Measurements from ENCODE around the gene COG5. TPM values are rescaled to one million over a fixed set of nuclear protein-coding genes. Genes with fewer than 3 reads are reported as not detected.
A peak's percentile ranks its signal among the peaks of the same experiment; 100 is the strongest.

COG5 gene
- total and polyA plus RNA-seq, 9 of the 15 experiments (the other 6 are each of a cell fraction or from before 2014, with no cell fraction given), result 15.3 to 75.1 (median 56.4) TPM

- no peak overlapping the region for H3K4me2 ChIP-seq (ENCODE audit: insufficient read depth, low read length)
- intact Hi-C loops (cut with micrococcal nuclease), result no loop called here
- H3K27me3 ChIP-seq (ENCODE audit: control insufficient read depth in 2 of 2, insufficient read depth in 2 of 2, low read length in 2 of 2), result no peaks in the 10 kb centered on the region
- no peaks in the 10 kb centered on the region for H3K36me3 ChIP-seq (ENCODE audit: control insufficient read depth, insufficient read depth, low read length)
- 0 out of 4 replicates have a peak overlapping the region, but pooled peaks of 1 of the 2 experiments have one; percentile 10 for H3K9ac ChIP-seq (ENCODE audit: insufficient read depth in 1 of 2, low read depth in 2 of 2, low read length in 2 of 2)
- ChIA-PET CTCF (ENCODE audit: low intra/inter-chr PET ratio) (no interaction called here), POLR2A (interaction anchor here (1.0 kb wide), 1 partner anchor 12 kb away, joined by 5 read pairs; no protein-coding TSS in a partner anchor)
- no peaks in the 10 kb centered on the region for H3K79me2 ChIP-seq (ENCODE audit: control insufficient read depth, insufficient read depth, low read length)
- no peaks in the 10 kb centered on the region for H4K20me1 ChIP-seq (replicated peaks; ENCODE audit: control insufficient read depth, insufficient read depth, low read length)
- H3K4me1 ChIP-seq (replicated peaks in 1 of 2; ENCODE audit: control insufficient read depth in 2 of 2, insufficient read depth in 2 of 2, low read length in 2 of 2), result peaks cover 4 to 9% of the 10 kb centered on the region in 2 experiments; a peak in 3 of 5 replicates
- H3K27ac ChIP-seq (ENCODE audit: extremely low read depth, low read depth, low read length), result no peak overlapping the region
- H3K9me3 ChIP-seq (replicated peaks; ENCODE audit: control insufficient read depth, insufficient read depth, low read depth, low read length), result no peaks in the 10 kb centered on the region
- no peak overlapping the region for H2AFZ ChIP-seq (ENCODE audit: low read depth, low read length)
- no peak overlapping the region for H3K4me3 ChIP-seq
- WGBS (ENCODE audit: insufficient coverage, low coverage, missing lambda C conversion rate), result 21% methylated on average over 4 of the region's 4 CpGs
- ATAC-seq (no peak; the same call in 2 of the 3 replicates), DNase-seq (ENCODE audit: extremely low read depth in 1 of 4, low spot score in 3 of 4) (no peak), FAIRE-seq (no peak)
- BruUV-seq (replicated peaks), result no TSS peak
- TF ChIP-seq ZNF699 (CRISPR knock-in tag; IDR thresholded peaks at IDR 0.05; ENCODE audit: insufficient replicate concordance) (no peak), SMARCA4 (IDR thresholded peaks at IDR 0.05) (0 out of 2 replicates have a peak, but pooled peaks have one; percentile 13), ARID1B (IDR thresholded peaks at IDR 0.05) (0 out of 2 replicates have a peak, but pooled peaks have one; percentile 30), FOXP4 (CRISPR knock-in tag; IDR thresholded peaks at IDR 0.05; ENCODE audit: borderline replicate concordance) (no peak), FOSL1 (tag; conservative IDR thresholded peaks at IDR 0.05) (peak; percentile 44; the same call in 1 of the 2 replicates), ZKSCAN1 (IDR thresholded peaks at IDR 0.05; ENCODE audit: low read depth, low read length) (no peak), DPF2 (IDR thresholded peaks at IDR 0.05) (peak; percentile 50; the same call in 1 of the 2 replicates), BACH1 (tag; IDR thresholded peaks at IDR 0.05) (no peak), SMARCE1 (IDR thresholded peaks at IDR 0.05) (0 out of 2 replicates have a peak, but pooled peaks have one; percentile 37)
- H3K9me1 ChIP-seq (ENCODE audit: control insufficient read depth, insufficient read depth, low read length), result no peaks in the 10 kb centered on the region
- in situ Hi-C loops (cut with MboI), result no loop called here
Observed at GRCh38 chr7:107312418-107312817, 251.3 kb downstream of the COG5 start.
